NB4 (cell line): ENCODE measurements around the gene KIAA1191.

Source experiments
- POLR2A ChIP-seq: IDR thresholded peaks from 2 replicates; pipeline ENCODE4 v1.6.1; 2011; ENCODE audit warnings: mild to moderate bottlenecking; ENCODE audit not compliant: insufficient read length; ENCODE audit errors: extremely low read depth
- TF ChIP-seq, protein P1 (sequence below): IDR thresholded peaks from 2 replicates; pipeline ENCODE4 v1.6.1; 2011; ENCODE audit warnings: low read depth, low read length

DNA sequence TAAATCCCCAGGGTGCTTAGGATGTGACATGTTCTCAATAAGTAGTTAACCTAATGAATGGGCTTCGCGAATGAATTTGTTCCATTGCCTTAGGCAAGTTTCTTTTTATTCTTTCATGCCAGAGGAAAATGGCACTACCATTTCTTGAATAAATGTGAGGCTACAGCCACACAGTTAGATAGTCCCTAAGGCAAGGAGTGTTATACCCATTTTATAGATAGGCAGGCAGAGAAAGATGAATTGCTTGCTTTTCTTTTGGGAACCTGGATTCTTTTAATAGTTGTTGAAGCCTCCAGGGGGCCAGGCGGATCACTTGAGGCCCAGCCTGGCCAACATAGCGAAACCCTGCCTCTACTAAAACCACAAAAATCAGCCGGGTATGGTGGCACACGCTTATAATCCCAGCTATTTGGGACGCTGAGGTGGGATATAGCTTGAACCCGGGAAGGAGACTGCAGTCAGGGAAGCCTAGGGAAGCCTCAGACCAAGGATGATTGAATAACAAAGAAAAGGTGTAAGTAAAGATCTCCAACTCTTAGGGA, 25.9 kb upstream of the KIAA1191 start:
- TF ChIP-seq, protein P1, sequence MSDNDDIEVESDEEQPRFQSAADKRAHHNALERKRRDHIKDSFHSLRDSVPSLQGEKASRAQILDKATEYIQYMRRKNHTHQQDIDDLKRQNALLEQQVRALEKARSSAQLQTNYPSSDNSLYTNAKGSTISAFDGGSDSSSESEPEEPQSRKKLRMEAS, result no peak
- TF ChIP-seq POLR2A, result no peak
